ENCODE data around the gene SLC16A3.

DNA sequence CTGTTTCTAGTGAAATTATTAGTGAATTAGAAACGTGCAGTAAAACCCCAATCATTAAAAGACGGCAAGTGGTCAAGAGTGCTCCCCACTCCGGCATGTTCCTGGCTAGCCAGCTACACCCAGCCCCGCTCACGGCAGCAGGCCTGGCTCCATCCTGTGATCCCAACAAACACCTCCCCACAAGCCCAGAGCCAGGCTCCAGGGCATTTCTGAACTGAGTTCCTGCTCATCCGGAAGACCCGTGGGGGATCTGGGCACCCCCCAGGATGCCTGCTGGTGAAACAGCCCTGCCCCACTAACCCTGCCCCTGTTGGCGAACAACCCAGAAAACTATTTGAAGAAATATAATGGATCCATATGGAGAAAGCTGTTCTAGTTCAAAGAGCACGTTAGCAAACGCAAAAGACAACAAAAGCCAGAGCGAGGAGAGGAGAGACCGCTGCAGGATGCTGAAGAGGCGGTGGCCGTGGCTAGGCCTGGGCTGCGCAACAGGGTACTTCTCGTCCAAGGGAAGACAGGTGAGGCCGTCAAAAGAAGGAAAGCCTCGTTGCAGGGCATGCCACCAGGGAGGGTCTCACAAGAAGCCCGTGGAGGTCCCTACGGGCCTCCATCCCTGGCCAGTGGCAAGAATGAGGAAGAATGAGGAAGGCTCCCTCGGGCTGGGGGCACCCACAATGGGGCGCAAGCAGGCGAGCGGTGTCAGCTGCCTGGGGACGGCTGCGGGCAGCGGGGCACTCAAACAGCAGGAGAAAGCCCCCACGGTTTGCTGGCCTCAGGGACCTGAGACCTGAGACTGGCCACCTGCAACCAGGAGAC is 19.2 kb downstream of the SLC16A3 start:
- TF ChIP-seq, protein P1, sequence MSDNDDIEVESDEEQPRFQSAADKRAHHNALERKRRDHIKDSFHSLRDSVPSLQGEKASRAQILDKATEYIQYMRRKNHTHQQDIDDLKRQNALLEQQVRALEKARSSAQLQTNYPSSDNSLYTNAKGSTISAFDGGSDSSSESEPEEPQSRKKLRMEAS (CRISPR knock-in tag; IDR thresholded peaks at IDR 0.05), result no peak
- TF ChIP-seq, protein P2, sequence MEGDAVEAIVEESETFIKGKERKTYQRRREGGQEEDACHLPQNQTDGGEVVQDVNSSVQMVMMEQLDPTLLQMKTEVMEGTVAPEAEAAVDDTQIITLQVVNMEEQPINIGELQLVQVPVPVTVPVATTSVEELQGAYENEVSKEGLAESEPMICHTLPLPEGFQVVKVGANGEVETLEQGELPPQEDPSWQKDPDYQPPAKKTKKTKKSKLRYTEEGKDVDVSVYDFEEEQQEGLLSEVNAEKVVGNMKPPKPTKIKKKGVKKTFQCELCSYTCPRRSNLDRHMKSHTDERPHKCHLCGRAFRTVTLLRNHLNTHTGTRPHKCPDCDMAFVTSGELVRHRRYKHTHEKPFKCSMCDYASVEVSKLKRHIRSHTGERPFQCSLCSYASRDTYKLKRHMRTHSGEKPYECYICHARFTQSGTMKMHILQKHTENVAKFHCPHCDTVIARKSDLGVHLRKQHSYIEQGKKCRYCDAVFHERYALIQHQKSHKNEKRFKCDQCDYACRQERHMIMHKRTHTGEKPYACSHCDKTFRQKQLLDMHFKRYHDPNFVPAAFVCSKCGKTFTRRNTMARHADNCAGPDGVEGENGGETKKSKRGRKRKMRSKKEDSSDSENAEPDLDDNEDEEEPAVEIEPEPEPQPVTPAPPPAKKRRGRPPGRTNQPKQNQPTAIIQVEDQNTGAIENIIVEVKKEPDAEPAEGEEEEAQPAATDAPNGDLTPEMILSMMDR (IDR thresholded peaks at IDR 0.05), result no peak
- no peak for TF ChIP-seq ZNF138 (CRISPR knock-in tag; conservative IDR thresholded peaks at IDR 0.05)
- TF ChIP-seq RELA (CRISPR knock-in tag; IDR thresholded peaks at IDR 0.05; ENCODE audit: borderline replicate concordance), result no peak
- TF ChIP-seq, protein P3, sequence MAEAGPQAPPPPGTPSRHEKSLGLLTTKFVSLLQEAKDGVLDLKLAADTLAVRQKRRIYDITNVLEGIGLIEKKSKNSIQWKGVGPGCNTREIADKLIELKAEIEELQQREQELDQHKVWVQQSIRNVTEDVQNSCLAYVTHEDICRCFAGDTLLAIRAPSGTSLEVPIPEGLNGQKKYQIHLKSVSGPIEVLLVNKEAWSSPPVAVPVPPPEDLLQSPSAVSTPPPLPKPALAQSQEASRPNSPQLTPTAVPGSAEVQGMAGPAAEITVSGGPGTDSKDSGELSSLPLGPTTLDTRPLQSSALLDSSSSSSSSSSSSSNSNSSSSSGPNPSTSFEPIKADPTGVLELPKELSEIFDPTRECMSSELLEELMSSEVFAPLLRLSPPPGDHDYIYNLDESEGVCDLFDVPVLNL (CRISPR knock-in tag; IDR thresholded peaks at IDR 0.05; ENCODE audit: borderline replicate concordance, low read depth), result no peak
- TF ChIP-seq, protein P4, sequence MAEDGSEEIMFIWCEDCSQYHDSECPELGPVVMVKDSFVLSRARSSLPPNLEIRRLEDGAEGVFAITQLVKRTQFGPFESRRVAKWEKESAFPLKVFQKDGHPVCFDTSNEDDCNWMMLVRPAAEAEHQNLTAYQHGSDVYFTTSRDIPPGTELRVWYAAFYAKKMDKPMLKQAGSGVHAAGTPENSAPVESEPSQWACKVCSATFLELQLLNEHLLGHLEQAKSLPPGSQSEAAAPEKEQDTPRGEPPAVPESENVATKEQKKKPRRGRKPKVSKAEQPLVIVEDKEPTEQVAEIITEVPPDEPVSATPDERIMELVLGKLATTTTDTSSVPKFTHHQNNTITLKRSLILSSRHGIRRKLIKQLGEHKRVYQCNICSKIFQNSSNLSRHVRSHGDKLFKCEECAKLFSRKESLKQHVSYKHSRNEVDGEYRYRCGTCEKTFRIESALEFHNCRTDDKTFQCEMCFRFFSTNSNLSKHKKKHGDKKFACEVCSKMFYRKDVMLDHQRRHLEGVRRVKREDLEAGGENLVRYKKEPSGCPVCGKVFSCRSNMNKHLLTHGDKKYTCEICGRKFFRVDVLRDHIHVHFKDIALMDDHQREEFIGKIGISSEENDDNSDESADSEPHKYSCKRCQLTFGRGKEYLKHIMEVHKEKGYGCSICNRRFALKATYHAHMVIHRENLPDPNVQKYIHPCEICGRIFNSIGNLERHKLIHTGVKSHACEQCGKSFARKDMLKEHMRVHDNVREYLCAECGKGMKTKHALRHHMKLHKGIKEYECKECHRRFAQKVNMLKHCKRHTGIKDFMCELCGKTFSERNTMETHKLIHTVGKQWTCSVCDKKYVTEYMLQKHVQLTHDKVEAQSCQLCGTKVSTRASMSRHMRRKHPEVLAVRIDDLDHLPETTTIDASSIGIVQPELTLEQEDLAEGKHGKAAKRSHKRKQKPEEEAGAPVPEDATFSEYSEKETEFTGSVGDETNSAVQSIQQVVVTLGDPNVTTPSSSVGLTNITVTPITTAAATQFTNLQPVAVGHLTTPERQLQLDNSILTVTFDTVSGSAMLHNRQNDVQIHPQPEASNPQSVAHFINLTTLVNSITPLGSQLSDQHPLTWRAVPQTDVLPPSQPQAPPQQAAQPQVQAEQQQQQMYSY (CRISPR knock-in tag; IDR thresholded peaks at IDR 0.05), result no peak
- TF ChIP-seq, protein P5, sequence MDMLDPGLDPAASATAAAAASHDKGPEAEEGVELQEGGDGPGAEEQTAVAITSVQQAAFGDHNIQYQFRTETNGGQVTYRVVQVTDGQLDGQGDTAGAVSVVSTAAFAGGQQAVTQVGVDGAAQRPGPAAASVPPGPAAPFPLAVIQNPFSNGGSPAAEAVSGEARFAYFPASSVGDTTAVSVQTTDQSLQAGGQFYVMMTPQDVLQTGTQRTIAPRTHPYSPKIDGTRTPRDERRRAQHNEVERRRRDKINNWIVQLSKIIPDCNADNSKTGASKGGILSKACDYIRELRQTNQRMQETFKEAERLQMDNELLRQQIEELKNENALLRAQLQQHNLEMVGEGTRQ (CRISPR knock-in tag; IDR thresholded peaks at IDR 0.05), result no peak
- no peak for TF ChIP-seq SMAD3 (CRISPR knock-in tag; IDR thresholded peaks at IDR 0.05; ENCODE audit: borderline replicate concordance)
- no peak for TF ChIP-seq ZNF263 (CRISPR knock-in tag; IDR thresholded peaks at IDR 0.05; ENCODE audit: low read depth)
- no peak for TF ChIP-seq TEAD1 (CRISPR knock-in tag; IDR thresholded peaks at IDR 0.05)
- TF ChIP-seq HMGA2 (CRISPR knock-in tag; IDR thresholded peaks at IDR 0.05), result no peak
- TF ChIP-seq GABPB1 (CRISPR knock-in tag; IDR thresholded peaks at IDR 0.05), result no peak

All from WTC11 (cell line).